GM18508 (cell line): ENCODE measurements around the gene CLIC4.
"Not testable (repeated sequence)": the region's sequence is repeated elsewhere in the genome, so short reads cannot be mapped to it uniquely, and the experiment has no call there.

Experiments
- ATAC-seq: cut with Tn5 transposase; IDR thresholded peaks from one replicate; pipeline ENCODE4 v1.9.1; 2021; ENCODE audit warnings: moderate number of reproducible peaks; ENCODE audit not compliant: insufficient read depth, unreplicated experiment

Gene CLIC4

DNA sequence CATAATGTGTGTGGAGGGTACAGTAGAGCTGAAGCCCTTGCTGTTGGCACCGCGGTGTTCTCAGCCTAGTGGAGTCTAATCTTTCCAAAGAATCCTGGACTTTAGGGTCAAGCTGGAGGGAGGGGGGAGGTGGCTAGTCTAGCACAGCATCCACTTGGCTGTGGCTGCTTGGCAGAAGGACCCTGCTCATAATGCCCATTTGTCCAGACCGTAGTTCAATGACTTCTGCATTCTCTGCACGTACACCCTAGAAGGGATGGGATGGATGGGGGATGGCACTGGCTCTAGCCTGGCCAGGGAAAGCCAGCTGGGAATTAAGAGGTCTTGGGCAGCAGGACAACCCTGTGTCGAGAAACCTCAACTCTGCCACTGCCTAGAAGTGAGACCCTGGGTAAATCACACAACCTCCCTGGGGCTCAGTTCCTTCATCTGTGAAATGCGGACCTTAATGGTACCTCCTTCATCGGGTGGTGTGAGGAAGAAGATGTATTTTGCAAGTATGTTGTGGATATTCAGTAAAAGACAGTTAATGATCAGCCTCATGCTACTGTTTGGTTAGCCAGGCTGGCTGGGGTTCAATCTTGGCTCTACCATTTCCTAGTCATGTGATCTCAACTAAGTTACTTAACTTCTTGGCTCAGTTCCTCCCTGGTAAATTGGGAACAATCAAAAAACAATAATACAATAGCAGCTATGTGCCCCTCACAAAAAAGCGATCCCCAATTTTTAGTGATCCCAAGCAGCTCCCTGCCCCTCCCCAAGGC, 27.2 kb upstream of the CLIC4 start:
- no peak for ATAC-seq

DNA sequence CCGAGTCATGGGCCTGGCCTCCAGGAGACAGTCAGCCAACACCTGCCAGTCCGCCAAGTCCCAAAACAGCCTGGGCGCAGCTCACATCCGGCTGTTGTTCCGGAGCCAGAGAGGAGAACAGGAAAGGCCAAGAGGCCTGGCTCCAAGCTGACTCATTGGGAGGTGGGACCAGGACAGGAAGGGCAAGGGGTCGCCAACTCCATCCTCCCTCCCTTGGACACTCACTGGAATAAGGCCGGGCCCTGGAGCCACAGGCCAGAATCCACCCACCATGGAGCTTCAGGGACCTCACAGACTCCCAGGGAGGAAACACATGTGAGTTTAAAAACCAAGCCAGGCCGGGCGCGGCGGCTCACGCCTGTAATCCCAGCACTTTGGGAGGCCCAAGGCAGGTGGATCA, 25.1 kb upstream of the CLIC4 start:
- ATAC-seq, result no peak

- ATAC-seq, result no peak
Measured at GRCh38 chr1:24721533-24721932, 23.7 kb upstream of the CLIC4 start.

GRCh38 chr1:24722073-24723035, 22.9 kb upstream of the CLIC4 start:
- not testable (repeated sequence) for ATAC-seq

DNA sequence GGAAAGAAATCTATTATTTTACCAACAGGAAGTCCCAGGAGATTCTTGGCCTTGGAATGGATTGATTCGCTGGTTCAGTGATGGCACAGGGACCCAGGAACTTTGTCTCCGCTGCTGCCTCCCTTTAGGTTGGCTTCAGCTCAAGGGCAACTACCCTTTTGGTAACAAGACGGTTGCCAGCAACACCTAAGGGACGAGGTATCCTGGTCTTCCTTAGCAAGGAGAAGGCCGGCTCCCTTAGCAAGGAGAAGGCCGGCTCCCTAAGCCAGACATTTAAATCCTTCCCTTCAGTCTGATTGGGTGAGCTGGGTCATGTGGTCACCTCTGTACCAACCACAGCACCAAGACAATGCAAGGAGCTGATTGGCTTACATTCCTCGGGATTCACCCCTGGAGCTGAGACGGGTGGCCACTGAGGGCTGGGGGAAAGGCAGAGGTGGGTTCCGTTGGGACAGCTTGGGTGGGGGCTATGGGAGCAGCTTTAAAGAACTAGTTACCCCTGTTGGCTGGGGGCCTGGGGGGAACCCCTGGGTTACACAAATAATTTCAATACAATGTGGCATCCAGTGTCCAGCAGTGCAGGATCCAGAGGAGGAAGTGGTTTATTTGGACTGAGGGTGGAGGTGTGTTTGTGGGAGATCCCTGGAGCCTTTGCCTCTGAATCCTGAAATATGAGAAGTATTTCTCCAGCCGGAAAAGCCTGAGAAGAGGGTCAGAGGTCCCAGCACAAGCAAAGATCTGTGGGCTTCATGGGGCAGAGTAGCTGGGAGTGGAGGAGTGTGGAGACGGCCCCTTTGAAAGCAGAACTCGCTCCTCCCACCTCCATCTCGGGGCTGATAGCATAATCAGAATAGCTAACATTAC, 20.7 kb upstream of the CLIC4 start:
- no peak for ATAC-seq

GRCh38 chr1:24725209-24725651, 20.0 kb upstream of the CLIC4 start:
- ATAC-seq, result no peak

- ATAC-seq, result no peak
Measured at GRCh38 chr1:24726741-24727140, 18.5 kb upstream of the CLIC4 start.

DNA sequence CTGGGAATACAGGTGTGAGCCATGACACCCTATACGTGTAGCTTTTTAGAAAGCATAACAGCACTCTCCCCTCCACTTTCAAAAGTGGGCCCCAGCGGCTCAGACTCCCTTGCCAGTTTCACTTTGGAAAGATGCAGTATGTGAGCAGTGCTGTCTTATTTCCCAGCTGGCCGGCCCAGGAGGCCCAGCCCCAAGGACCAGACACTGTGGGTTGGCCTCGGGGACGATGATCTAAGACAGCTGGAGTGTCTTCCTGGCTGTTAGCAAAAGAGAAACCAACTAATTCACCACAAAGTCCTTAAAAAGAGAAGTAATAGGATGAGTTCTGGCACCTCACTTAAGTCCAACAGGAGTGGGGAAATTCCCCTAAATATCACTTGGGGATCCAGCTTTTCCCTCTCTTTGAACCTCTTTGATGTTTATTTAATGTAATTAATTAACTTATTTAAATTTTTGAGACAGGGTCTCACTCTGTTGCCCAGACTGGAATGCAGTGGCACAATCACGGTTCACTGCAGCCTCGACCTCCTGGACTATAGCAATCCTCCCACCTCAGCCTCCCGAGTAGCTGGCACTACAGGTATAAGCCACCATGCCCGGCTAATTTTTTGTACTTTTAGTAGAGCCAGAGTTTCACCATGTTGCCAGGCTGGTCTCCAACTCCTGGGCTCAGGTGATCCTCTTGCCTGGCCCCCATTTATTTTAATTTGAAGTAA, 17.6 kb upstream of the CLIC4 start:
- ATAC-seq, result peak; percentile 43

- ATAC-seq, result no peak
Measured at GRCh38 chr1:24728982-24729381, 16.3 kb upstream of the CLIC4 start.

DNA sequence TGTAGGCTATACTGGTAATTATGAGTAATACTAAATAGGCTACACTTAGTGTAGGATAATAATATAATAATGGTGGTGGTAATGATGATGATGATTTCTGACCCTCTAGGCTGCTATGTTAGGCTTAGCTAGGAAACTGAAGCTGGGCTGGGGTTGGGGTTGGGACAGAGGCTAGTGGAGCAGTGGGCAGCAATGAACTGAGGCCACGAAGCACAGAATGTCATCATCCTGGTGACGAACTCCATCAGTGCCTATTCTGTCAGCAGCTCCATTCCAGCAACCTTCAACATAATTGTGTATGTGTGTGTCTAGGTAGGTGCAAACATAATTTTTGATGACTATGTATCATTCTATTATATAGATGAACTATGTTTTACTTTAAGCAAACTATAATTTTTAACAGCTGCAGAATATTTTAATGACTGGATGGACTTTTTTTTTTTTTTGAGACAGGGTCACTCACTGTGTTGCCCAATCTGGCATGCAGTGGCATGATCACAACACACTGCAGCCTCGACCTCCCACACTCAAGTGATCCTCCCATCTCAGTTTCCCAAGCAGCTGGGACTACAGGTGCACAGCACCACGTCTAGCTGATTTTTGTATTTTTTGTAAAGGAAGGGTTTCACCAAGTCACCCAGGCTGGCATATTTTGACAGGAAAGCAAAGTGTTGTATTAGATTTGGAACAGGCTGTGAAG, 12.9 kb upstream of the CLIC4 start:
- ATAC-seq, result no peak

DNA sequence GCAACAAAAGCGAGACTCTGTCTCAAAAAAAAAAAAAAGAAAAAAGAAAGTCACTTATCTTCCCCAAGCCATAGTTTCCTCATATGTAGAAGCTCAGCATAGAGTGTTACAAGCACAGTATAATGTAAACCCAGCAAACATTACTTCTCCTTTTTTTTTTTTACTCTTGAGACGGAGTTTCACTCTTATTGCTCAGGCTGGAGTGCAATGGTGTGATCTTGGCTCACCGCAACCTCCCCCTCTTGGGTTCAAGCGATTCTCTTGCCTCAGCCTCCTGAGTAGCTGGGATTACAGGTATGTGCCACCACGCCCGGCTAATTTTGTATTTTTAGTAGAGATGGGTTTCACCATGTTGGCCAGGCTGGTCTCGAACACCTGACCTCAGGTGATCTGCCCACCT, 11.9 kb upstream of the CLIC4 start:
- ATAC-seq, result not testable (repeated sequence)

GRCh38 chr1:24735156-24735508, 10.1 kb upstream of the CLIC4 start:
- ATAC-seq, result no peak

GRCh38 chr1:24735509-24736375, 9.5 kb upstream of the CLIC4 start:
- no peak for ATAC-seq

- ATAC-seq, result no peak
Measured at GRCh38 chr1:24737368-24738117, 7.7 kb upstream of the CLIC4 start.

DNA sequence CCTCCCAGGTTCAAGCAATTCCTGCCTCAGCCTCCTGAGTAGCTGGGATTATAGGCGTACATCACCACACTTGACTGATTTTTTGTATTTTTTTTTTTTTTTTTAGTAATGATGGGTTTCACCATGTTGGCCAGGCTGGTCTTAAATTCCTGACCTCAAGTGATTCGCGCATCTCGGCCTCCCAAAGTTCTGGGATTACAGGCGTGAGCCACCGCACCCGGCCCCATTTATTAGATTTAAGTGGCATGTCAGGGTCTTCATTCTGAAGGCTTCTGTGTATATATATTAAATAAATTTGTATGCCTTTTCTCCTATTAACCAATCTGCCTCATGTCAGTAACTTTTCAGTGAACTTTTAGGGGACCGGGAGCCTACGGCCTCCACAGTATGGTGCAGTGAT, 6.0 kb upstream of the CLIC4 start:
- ATAC-seq, result no peak

- ATAC-seq, result no peak
Measured at GRCh38 chr1:24742090-24742938, 2.9 kb upstream of the CLIC4 start.
